COLO829 (cell line): ENCODE measurements around the gene FAM228B.
A peak's percentile ranks its signal among the peaks of the same experiment; 100 is the strongest.

ENCODE experiments used
- DNase-seq: peaks from one replicate; pipeline ENCODE4 v3.0.0; 2012; ENCODE audit warnings: low spot score

FAM228B gene

DNA sequence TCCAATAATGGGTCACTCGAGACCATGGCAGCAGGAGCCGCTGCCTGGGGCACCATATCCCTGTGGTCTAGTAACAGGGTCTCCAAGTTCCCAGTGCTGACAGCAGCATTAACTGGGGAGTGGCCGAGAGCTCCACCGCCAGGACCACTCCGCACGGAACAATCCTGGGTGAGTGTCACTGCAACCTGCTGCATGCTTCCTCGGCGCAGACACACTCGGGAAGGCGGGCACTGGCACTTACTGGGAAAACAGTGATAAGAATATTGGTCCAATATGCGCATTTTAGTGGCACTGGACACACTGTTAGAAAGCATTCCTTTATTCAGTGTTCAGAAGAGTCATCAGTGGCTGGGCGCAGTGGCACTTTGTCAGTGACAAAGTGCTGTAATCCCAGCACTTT, 81.2 kb downstream of the FAM228B start:
- no peak for DNase-seq

DNA sequence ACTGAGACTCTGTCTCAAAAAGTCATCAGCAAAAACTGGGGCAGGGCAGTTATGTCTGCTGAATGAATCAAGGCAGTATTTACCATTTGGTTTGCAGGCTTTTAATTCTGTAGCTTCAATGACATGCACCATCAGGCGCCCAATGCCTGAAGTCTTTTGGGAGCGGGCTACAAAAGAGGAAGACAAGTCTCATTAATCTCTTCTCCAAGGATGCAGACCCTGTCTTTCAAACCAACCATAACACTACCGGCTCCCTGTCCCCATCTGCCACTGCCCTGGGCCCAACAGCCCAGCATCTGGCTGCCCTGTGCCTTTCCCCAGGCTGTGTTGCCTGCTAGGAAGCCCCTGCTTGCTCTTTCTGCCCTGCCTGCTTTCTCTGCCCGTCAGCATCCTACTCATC, 81.9 kb downstream of the FAM228B start:
- DNase-seq = no peak

DNA sequence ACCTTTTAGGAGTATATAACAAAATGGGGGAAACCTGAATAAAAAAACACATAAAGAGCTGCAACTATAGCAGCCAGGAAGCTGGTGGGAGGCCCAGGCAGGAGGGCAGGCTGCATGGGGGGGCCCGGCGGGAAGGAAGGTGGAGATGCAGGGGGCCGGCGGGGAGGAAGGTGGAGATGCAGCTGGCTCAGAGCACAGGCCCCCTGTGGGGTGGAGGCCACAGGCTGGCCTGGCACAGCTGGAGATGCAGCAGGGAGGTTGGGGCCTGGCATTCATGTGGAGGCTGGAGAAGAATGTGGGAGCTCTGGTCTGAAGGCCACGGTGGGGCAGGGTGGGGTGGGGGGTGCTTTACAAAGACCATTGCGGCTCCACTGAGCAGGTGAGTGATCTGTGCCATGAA, 83.0 kb downstream of the FAM228B start:
- DNase-seq = no peak

DNA sequence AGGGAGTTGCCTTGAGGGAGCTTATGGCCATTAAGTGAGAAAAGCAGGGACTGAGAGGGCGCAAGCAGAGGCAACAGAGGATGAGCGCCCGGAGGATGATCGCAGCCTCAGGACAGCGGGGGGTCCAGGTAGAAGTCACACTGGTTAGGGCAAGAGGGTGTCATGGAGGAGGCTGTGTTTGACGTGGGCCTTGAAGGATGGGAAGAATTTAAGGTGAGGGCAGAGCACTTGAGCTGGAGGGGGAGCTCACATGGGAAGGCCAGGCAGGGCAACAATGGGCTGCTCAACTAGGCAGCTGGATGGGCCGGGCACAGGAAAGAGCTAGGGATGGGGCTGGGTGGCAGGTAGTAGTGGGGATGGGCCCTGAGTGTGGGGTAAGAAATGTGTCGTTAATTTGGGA, 83.4 kb downstream of the FAM228B start:
- DNase-seq = no peak

DNA sequence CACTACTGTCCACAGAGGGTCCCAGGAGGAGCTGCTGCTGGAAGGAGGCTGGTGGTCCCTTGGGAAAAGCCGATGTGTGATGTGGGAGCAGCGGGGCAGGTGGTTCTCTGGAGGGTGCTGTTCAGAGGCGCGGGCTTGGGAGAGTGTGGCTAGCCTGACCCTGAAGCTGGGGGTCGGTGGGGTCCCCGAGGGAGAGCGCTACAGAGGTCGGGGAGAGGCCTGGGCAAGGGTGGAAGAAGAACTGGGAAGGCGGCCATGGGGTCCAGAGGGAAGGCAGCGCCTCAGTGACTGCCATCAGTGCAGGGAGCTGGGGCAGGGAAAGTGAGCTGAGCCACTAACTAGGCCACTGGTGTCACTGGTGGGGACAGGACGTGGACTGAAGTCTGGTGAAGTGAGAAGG, 84.1 kb downstream of the FAM228B start:
- DNase-seq = no peak

DNA sequence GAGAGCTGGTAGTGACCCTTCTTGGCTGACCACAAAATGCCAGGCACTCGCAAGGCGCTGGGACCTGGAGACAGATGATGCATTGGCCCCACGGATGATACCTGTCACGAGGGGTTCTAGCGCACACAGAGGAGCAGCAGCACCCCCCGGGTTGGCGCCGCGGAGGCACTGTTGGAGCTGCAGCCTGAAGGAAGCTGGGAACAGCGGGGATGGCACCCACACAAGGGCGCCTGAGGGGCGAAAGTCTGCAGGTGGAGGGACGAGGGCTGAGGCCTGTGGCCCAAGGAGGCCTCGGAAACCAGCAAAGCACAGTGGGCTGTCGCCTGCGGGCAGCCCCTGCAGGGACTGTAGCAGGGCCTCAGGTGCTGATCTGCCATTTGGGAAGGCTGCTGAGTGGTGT, 85.2 kb downstream of the FAM228B start:
- no peak for DNase-seq

DNA sequence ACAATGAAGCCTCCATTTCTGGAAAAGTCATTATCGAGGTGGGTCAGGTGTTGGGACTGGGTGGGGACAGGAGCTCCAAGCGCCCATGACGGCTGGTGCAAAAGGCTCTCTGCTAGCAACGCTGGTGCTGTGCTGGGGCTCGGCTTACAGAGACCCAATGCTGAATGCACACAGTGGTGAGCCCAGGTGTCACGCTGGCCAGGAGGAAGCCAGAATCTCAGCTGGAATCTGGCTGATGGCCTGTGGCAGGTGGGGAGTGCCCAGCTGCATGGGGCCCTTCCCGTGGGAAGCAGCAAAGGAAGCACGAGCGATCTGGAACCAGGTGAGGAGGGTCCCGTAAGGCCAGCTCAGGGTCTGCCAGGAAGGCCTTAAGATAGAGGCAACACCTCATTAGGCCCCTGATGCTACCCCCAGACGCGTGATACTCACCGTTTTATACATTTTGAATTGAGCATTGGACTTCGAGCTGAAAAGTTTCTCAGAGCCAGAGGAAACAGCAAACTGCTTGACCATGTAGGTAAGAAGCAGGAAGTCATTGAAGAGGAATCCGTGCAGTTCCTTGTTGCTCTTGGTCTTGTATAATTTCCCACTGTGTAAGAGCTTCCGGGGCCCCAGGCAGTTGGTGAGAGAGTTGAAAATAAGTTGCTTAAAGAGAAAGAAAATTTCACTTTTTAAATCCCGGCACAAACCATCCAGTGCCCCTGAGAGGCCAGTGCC, 86.3 kb downstream of the FAM228B start:
- peak; percentile 55 for DNase-seq

DNA sequence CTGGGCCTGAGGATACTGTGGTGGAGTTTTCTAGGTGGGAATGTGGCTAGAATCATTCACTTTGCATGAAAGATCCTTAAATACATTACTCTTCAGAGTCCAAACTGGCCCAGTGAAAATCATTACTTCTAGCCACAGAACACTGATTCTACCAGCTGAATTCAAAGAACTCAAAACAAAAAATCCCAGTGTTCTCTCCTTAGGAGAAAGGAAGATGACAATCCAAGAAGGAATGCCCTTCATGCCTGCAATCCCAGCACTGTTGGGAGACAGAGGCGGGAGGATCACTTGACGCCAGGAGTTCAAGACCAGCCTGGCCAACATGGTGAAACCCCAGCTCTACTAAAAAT, 86.8 kb downstream of the FAM228B start:
- peak; percentile 44 for DNase-seq

DNA sequence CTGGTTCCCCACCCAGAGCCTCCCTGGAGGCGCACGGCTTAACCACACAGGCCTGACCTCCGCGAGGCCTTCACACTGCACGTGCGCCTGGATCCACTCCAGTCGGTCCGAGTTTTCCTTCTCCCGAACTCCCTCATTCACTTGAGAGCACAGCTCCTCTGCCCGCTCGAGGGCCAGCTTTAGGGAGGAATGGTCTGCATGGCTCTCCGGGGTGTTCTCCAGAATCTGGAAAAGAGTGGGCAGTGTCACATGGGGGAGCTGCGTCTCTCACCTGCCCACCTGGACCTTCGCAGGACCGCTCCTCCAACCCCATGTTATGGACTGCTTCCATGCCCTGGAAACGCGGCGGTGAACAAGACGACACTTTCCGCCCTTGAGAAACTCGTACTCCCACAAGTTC, 87.5 kb downstream of the FAM228B start:
- DNase-seq = no peak

DNA sequence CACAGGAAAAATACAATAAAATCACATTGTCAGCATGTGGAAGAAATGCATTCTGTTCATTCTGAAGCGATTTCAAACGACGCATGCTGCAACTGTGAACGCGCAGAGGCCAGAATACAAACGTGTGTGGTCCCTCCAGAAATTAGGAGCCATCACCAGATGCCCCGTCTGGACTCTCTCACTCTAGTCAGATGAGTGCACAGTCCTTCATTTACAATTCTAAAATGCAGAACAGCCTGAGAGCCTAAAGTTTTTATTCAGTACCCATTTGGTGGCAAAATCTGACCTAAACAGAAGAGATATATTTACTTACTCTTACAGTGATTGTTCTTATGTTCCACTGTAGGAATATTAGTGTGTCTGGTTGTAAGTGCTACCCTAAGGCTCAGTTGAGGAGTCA, 88.1 kb downstream of the FAM228B start:
- no peak for DNase-seq

DNA sequence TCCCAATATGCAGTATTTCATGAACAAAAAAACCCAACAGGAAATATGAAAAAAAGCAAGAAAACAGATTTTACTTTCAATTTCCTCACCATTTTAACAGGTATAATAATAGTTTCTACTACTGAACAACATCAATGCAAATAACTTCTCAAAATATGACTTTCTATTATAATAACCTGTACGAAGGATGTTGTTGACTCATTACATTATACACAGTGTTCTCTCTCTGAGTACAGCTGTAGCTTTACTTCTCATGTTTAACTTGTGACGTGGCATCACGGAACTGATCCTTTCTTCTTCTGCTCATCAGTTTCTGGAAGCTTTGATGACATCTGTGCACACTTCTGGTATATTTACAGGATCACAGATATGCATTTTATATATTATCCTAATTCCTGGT, 91.6 kb downstream of the FAM228B start:
- no peak for DNase-seq
